MM.1S (cell line): Measurements from ENCODE around the gene NR2C2.

ENCODE experiments used
- DNase-seq: peaks from one replicate; pipeline ENCODE4 v3.0.0-alpha.2; 2015
- H2AFZ ChIP-seq: fragments of 300-600 bp; sonication (generic); 2 replicates; pipeline ENCODE4 v1.6.0; 2016; ENCODE audit warnings: antibody characterized with exemption, low read length
- H3F3A ChIP-seq: fragments of 300-600 bp; sonication (generic); 2 replicates; pipeline ENCODE4 v1.6.1; 2016; ENCODE audit warnings: mild to moderate bottlenecking, antibody characterized with exemption, low read length, moderate library complexity, mixed read lengths; ENCODE audit not compliant: insufficient read depth
- H3K27ac ChIP-seq: fragments of 300-600 bp; sonication (generic); 2 replicates; pipeline ENCODE4 v1.5.1; 2016; ENCODE audit warnings: mild to moderate bottlenecking, low read length
- H3K27me3 ChIP-seq: fragments of 300-600 bp; sonication (generic); replicated peaks from 2 replicates; pipeline ENCODE4 v1.6.0; 2016; ENCODE audit warnings: low read length; ENCODE audit not compliant: insufficient read depth
- H3K36me3 ChIP-seq: fragments of 300-600 bp; sonication (generic); replicated peaks from 2 replicates; pipeline ENCODE4 v1.6.1; 2016; ENCODE audit warnings: mild to moderate bottlenecking, low read length, mixed read lengths; ENCODE audit not compliant: insufficient read depth
- H3K4me1 ChIP-seq: fragments of 300-600 bp; sonication (generic); 2 replicates; pipeline ENCODE4 v1.6.1; 2016; ENCODE audit warnings: low read length, mixed read lengths
- H3K4me2 ChIP-seq: fragments of 300-600 bp; sonication (generic); 2 replicates; pipeline ENCODE4 v1.6.0; 2016; ENCODE audit warnings: low read depth, low read length
- H3K4me3 ChIP-seq: fragments of 300-600 bp; sonication (generic); 2 replicates; pipeline ENCODE4 v1.5.1; 2016; ENCODE audit warnings: low read length, mixed read lengths
- H3K79me2 ChIP-seq: fragments of 300-600 bp; sonication (generic); 2 replicates; pipeline ENCODE4 v1.6.1; 2016; ENCODE audit warnings: mixed run types, low read length, mixed read lengths
- H3K9ac ChIP-seq: fragments of 300-600 bp; sonication (generic); 2 replicates; pipeline ENCODE4 v1.6.1; 2016; ENCODE audit warnings: low read length, mixed read lengths
- H3K9me2 ChIP-seq: fragments of 300-600 bp; sonication (generic); replicated peaks from 2 replicates; pipeline ENCODE4 v1.6.1; 2016; ENCODE audit warnings: mild to moderate bottlenecking, low read length, mixed read lengths; ENCODE audit not compliant: insufficient read depth
- H3K9me3 ChIP-seq: fragments of 300-600 bp; sonication (generic); replicated peaks from 2 replicates; pipeline ENCODE4 v1.6.1; 2016; ENCODE audit warnings: mild to moderate bottlenecking, low read length, mixed read lengths; ENCODE audit not compliant: insufficient read depth
- H4K20me1 ChIP-seq: fragments of 300-600 bp; sonication (generic); 2 replicates; pipeline ENCODE4 v1.6.1; 2016; ENCODE audit warnings: mild to moderate bottlenecking, low read length, moderate library complexity, mixed read lengths; ENCODE audit not compliant: insufficient read depth
- EZH2 ChIP-seq: fragments of 300-600 bp; sonication (generic); optimal IDR thresholded peaks from 2 replicates; pipeline ENCODE3; 2017; ENCODE audit warnings: low read depth, mild to moderate bottlenecking, antibody characterized with exemption, low read length, mixed read lengths
- EZH2phosphoT487 ChIP-seq: fragments of 300-600 bp; sonication (generic); IDR thresholded peaks from 2 replicates; pipeline ENCODE4 v1.6.1; 2018; ENCODE audit warnings: antibody characterized with exemption, low read length
- TF ChIP-seq, protein P1 (sequence below): fragments of 300-600 bp; sonication (generic); IDR thresholded peaks from 2 replicates; pipeline ENCODE4 v1.5.1; 2016; ENCODE audit warnings: antibody characterized with exemption, low read length, mixed read lengths

The NR2C2 gene

DNA sequence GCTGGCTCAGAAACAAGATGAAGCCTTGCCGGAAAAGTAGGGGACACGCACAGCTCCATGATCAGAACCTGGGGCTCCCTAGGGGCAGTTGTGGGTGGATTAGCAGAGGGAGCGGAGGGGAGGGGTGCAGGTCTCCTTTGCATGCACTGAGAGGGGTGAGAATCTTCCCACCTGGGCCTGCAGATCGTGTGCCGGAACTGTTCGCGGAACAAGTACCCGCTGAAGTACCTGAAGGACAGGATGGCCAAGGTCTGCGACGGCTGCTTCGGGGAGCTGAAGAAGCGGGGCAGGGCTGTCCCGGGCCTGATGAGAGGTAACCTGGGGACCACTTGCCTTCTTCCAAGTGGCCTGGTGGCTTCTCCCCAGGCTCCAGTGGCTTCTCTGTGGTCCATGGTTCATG, 24.5 kb upstream of the NR2C2 start:
- no peak overlapping the region for H3K27ac ChIP-seq
- no peaks in the 10 kb centered on the region for H3K79me2 ChIP-seq

GRCh38 chr3:14923476-14923875, 23.9 kb upstream of the NR2C2 start:
- no peaks in the 10 kb centered on the region for H3K36me3 ChIP-seq
- no peaks in the 10 kb centered on the region for H3K9me2 ChIP-seq
- H2AFZ ChIP-seq = no peak overlapping the region
- H3K9ac ChIP-seq = no peak overlapping the region
- no peaks in the 10 kb centered on the region for H3F3A ChIP-seq
- H3K27me3 ChIP-seq = peaks cover 22% of the 10 kb centered on the region
- H3K79me2 ChIP-seq = no peaks in the 10 kb centered on the region
- no peaks in the 10 kb centered on the region for H3K9me3 ChIP-seq
- no peak for DNase-seq
- no peak overlapping the region for H3K27ac ChIP-seq
- TF ChIP-seq, protein P1, sequence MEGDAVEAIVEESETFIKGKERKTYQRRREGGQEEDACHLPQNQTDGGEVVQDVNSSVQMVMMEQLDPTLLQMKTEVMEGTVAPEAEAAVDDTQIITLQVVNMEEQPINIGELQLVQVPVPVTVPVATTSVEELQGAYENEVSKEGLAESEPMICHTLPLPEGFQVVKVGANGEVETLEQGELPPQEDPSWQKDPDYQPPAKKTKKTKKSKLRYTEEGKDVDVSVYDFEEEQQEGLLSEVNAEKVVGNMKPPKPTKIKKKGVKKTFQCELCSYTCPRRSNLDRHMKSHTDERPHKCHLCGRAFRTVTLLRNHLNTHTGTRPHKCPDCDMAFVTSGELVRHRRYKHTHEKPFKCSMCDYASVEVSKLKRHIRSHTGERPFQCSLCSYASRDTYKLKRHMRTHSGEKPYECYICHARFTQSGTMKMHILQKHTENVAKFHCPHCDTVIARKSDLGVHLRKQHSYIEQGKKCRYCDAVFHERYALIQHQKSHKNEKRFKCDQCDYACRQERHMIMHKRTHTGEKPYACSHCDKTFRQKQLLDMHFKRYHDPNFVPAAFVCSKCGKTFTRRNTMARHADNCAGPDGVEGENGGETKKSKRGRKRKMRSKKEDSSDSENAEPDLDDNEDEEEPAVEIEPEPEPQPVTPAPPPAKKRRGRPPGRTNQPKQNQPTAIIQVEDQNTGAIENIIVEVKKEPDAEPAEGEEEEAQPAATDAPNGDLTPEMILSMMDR = no peak
- TF ChIP-seq EZH2 (no peak), EZH2phosphoT487 (no peak)
- no peak overlapping the region for H3K4me2 ChIP-seq
- no peaks in the 10 kb centered on the region for H4K20me1 ChIP-seq
- no peak overlapping the region for H3K4me3 ChIP-seq
- H3K4me1 ChIP-seq = no peaks in the 10 kb centered on the region

More for the DNA sequence above, 24.5 kb upstream of the NR2C2 start:
- Histone ChIP-seq H3K4me2 (no peak overlapping the region), H2AFZ (no peak overlapping the region), H3K4me1 (no peaks in the 10 kb centered on the region), H3K36me3 (no peaks in the 10 kb centered on the region), H3K4me3 (no peak overlapping the region), H3K27me3 (peaks cover 26% of the 10 kb centered on the region), H3F3A (no peaks in the 10 kb centered on the region), H3K9ac (no peak overlapping the region), H3K9me2 (no peaks in the 10 kb centered on the region), H3K9me3 (no peaks in the 10 kb centered on the region), H4K20me1 (no peaks in the 10 kb centered on the region)
- no peak for DNase-seq
- TF ChIP-seq EZH2phosphoT487 = no peak
- TF ChIP-seq, protein P1 = no peak
- no peak for TF ChIP-seq EZH2

- no peak overlapping the region for H3K4me2 ChIP-seq
- H4K20me1 ChIP-seq = no peaks in the 10 kb centered on the region
- H3F3A ChIP-seq = no peaks in the 10 kb centered on the region
- H3K4me1 ChIP-seq = no peaks in the 10 kb centered on the region
- H3K9me2 ChIP-seq = no peaks in the 10 kb centered on the region
- H3K9ac ChIP-seq = no peak overlapping the region
- H3K79me2 ChIP-seq = no peaks in the 10 kb centered on the region
- no peak overlapping the region for H3K27ac ChIP-seq
- H3K36me3 ChIP-seq = no peaks in the 10 kb centered on the region
- H3K9me3 ChIP-seq = no peaks in the 10 kb centered on the region
- peaks cover 18% of the 10 kb centered on the region for H3K27me3 ChIP-seq
- no peak overlapping the region for H2AFZ ChIP-seq
- no peak for TF ChIP-seq EZH2phosphoT487
- TF ChIP-seq, protein P1 = peak; percentile 75
- no peak overlapping the region for H3K4me3 ChIP-seq
- DNase-seq = peak; percentile 42
These were observed 21.4 kb upstream of the NR2C2 start for GRCh38 chr3:14925729-14926591.
